HFF-Myc (cell line): ENCODE measurements around the gene SCGB1D4.
"Not testable (repeated sequence)": the region's sequence is repeated elsewhere in the genome, so short reads cannot be mapped to it uniquely, and the experiment has no call there.

ENCODE experiments used
- DNase-seq: peaks from one replicate; pipeline ENCODE4 v3.0.0-alpha.2; 2011; ENCODE audit warnings: low read depth; ENCODE audit errors: extremely low read depth
- H3K4me3 ChIP-seq: replicated peaks from 2 replicates; pipeline ENCODE4 v1.5.1; 2011; ENCODE audit warnings: low read depth, mild to moderate bottlenecking, control low read depth, low read length
- CTCF ChIP-seq: IDR thresholded peaks from 2 replicates; pipeline ENCODE4 v1.5.1; 2012; ENCODE audit warnings: mild to moderate bottlenecking, low read depth, low read length, control low read depth; ENCODE audit errors: missing control alignments

SCGB1D4 gene, protein sequence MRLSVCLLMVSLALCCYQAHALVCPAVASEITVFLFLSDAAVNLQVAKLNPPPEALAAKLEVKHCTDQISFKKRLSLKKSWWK

DNA sequence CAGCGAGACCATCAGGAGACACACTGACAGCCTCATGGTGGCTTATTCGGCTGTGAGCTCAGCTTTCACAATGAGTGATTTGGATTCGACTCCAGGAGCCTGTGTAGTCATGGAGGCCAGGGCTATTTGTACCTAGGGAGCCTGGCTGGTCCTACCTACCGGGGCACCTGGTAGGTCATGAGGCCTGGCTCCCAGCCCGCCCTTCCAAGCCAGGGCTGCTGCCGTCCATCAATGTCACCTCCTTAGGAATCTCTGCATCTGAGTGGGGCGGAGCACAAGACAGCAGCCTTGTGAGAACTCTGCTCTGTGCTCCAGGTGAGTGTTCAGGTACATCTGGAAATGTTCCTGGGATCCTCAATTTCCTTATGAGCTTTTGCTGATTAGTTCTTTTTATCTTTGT lies at the start of gene SCGB1D4:
Gene SCGB1D4, minus strand, starts transcription at position 101 of the 400 bp plus-strand sequence. Its CDS starts 65 bp downstream, at position 36.
- TF ChIP-seq CTCF: no peak
- no peak within 1 kb of the TSS for H3K4me3 ChIP-seq
- no peak for DNase-seq

DNA sequence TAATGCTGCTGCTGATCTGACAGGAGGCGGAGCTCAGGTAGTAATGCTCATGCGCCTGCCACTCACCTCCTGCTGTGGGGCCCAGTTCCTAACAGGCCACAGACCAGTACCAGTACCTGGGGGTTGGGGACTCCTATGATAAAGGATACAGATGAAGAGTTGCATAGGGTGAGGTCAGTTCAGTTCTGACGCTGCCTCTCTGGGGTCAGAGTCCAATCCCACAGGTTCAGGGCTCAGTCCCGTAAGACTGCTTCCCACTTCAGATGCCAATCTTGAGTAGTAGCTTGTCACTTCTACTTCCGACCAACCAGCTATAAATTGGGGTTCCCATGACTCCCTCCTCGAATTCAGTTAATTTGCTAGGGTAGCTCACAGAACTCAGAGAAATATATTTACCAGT lies 47.0 kb upstream of the SCGB1D4 start:
- DNase-seq: no peak
- no peak for TF ChIP-seq CTCF
- H3K4me3 ChIP-seq: no peak overlapping the region

DNA sequence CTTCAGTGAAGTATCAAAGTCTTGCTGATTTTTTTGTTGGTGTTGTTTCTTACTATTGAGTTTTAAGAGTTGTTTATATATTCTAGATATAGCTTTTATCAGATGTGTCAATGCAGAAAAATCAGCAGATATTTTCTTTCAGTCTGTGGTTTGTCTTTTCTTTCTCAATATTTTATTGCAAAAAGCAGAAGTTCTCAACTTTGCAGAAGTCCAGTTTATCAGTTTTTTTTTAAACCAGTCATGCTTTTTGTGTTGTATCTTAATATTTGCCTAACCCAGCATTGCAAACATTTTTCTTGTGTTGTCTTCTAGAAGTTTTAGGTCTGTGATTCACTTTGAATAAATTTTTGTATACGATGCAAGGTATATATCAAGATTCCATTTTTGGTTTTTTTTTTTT lies 45.3 kb upstream of the SCGB1D4 start:
- no peak for TF ChIP-seq CTCF
- H3K4me3 ChIP-seq: no peak overlapping the region
- DNase-seq: no peak

- H3K4me3 ChIP-seq, DNase-seq: not testable (repeated sequence)
Observed at GRCh38 chr11:62343646-62344190, 44.8 kb upstream of the SCGB1D4 start.

- H3K4me3 ChIP-seq: no peak overlapping the region
- DNase-seq: no peak
- no peak for TF ChIP-seq CTCF
Observed at GRCh38 chr11:62341588-62341987, 42.7 kb upstream of the SCGB1D4 start.

DNA sequence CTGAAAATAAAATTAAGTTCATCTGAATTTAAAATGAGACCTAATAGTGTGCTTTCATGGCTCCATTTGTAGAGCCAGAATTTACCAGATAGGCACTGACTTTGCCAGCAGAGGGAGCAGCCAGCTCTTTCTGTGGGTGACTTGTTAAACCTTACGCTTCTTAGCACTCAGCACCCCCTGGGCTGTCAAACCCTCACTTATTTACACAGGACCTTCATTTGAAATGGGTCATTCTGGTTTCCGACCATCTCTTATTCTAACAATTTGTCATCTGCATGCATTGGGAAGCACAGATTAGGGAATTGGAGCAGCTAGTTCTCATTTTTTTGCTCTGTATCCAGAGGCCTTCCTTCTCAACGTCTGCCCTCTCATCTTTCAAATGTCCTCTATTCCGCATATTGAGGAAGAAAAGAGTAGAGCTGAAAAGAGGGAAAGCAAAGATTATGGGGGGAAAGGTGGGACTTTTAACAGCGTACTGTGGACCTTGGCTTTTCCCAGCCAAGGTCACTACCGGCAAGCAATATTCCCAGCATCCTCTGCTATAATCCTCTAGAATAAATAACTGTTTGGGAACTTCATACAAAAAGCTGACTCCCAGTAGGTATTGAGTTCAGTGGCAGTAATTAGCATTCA lies 41.5 kb upstream of the SCGB1D4 start:
- peak; percentile 73 for TF ChIP-seq CTCF
- H3K4me3 ChIP-seq: no peak overlapping the region
- DNase-seq: peak; percentile 10

- peak overlapping the region; percentile 55 for H3K4me3 ChIP-seq
- TF ChIP-seq CTCF: no peak
- no peak for DNase-seq
Observed at GRCh38 chr11:62338218-62338617, 39.3 kb upstream of the SCGB1D4 start.
